Endothelial cell of umbilical vein (primary cell): ENCODE data around the gene KRT74.

Source experiments
- CTCF ChIP-seq, 2 donors: IDR thresholded peaks; 1 replicate in 1 of 2; 2 replicates in 1 of 2; pipeline ENCODE4 v1.5.1; 2011; ENCODE audit warnings: low read length in 2 of 2, mild to moderate bottlenecking in 2 of 2, moderate library complexity in 2 of 2, control low read depth in 1 of 2, inconsistent platforms in 1 of 2, low read depth in 1 of 2; ENCODE audit not compliant: insufficient read depth in 1 of 2; ENCODE audit errors: extremely low read depth in 1 of 2
- EZH2 ChIP-seq: IDR thresholded peaks from 2 replicates; pipeline ENCODE4 v1.6.1; 2012; ENCODE audit warnings: borderline replicate concordance, low read depth, mild to moderate bottlenecking, moderate library complexity, low read length, inconsistent platforms; ENCODE audit not compliant: severe bottlenecking
- FOS ChIP-seq: IDR thresholded peaks from 2 replicates; pipeline ENCODE4 v1.6.1; 2011; ENCODE audit warnings: mild to moderate bottlenecking, low read length, moderate library complexity, borderline replicate concordance; ENCODE audit not compliant: insufficient read depth
- GATA2 ChIP-seq: IDR thresholded peaks from 2 replicates; pipeline ENCODE4 v1.7.0; 2011; ENCODE audit warnings: low read depth, mild to moderate bottlenecking, moderate library complexity, mixed read lengths, low read length; ENCODE audit not compliant: insufficient read length, insufficient read depth
- JUN ChIP-seq: IDR thresholded peaks from 2 replicates; pipeline ENCODE4 v1.6.1; 2011; ENCODE audit warnings: borderline replicate concordance, low read depth; ENCODE audit not compliant: insufficient read length, insufficient read depth
- MAX ChIP-seq: IDR thresholded peaks from 2 replicates; pipeline ENCODE4 v1.6.1; 2011; ENCODE audit not compliant: insufficient read depth, insufficient read length
- MYC ChIP-seq: IDR thresholded peaks from one replicate; pipeline ENCODE4 v1.6.1; 2011; ENCODE audit warnings: mild to moderate bottlenecking, low read depth, low read length
- POLR2A ChIP-seq: IDR thresholded peaks from 2 replicates; pipeline ENCODE4 v1.6.1; 2012; ENCODE audit warnings: low read depth, mild to moderate bottlenecking, control low read depth, low read length
- POLR2AphosphoS5 ChIP-seq: IDR thresholded peaks from 2 replicates; pipeline ENCODE4 v1.6.1; 2012; ENCODE audit warnings: low read depth, mild to moderate bottlenecking, control low read depth, low read length, moderate library complexity; ENCODE audit not compliant: insufficient read depth

DNA sequence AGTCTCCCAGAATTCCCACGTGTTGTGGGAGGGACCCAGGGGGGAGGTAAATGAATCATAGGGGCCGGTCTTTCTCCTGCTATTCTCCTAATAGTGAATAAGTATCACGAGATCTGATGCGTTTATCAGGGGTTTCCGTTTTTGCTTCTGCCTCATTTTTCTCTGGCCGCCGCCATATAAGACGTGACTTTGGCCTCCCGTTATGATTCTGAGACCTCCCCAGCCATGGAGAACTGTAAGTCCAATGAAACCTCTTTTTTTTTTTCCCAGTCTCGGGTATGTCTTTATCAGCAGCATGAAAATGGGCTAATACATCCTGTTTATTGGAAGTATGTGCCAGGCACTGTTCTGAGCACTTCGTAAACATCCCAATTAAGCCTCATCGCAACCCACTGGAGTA is 26.8 kb upstream of the KRT74 start:
- no peak for TF ChIP-seq MYC
- no peak for TF ChIP-seq MAX
- no peak for TF ChIP-seq CTCF (IDR thresholded peaks at IDR 0.05; ENCODE audit: extremely low read depth in 1 of 2, insufficient read depth in 1 of 2, low read depth in 1 of 2, low read length in 2 of 2)
- TF ChIP-seq EZH2, result no peak
- TF ChIP-seq POLR2AphosphoS5, result no peak
- no peak for TF ChIP-seq POLR2A
- TF ChIP-seq FOS, result no peak
- no peak for TF ChIP-seq GATA2
- TF ChIP-seq JUN, result no peak
